ENCODE results near the gene MSI2.

Gene MSI2

GRCh38 chr17:57417956-57418355, 161.6 kb downstream of the MSI2 start:
- DNase-seq (ENCODE audit: low spot score), result no peak

GRCh38 chr17:57418463-57419246, 162.3 kb downstream of the MSI2 start:
- DNase-seq (ENCODE audit: low spot score), result no peak

- no peak for DNase-seq (ENCODE audit: low spot score)
Observed at GRCh38 chr17:57419940-57420550, 163.7 kb downstream of the MSI2 start.

GRCh38 chr17:57420734-57421717, 164.7 kb downstream of the MSI2 start:
- DNase-seq (ENCODE audit: low spot score), result no peak

GRCh38 chr17:57422574-57423164, 166.3 kb downstream of the MSI2 start:
- DNase-seq (ENCODE audit: low spot score), result no peak

- no peak for DNase-seq (ENCODE audit: low spot score)
Observed at GRCh38 chr17:57423541-57423940, 167.2 kb downstream of the MSI2 start.

- DNase-seq (ENCODE audit: low spot score), result no peak
Observed at GRCh38 chr17:57424273-57424672, 167.9 kb downstream of the MSI2 start.

GRCh38 chr17:57424777-57425188, 168.5 kb downstream of the MSI2 start:
- no peak for DNase-seq (ENCODE audit: low spot score)

GRCh38 chr17:57425431-57425830, 169.1 kb downstream of the MSI2 start:
- DNase-seq (ENCODE audit: low spot score), result no peak

- DNase-seq (ENCODE audit: low spot score), result no peak
Observed at GRCh38 chr17:57425903-57426880, 169.9 kb downstream of the MSI2 start.

GRCh38 chr17:57429966-57430365, 173.6 kb downstream of the MSI2 start:
- no peak for DNase-seq (ENCODE audit: low spot score)

GRCh38 chr17:57431415-57431814, 175.1 kb downstream of the MSI2 start:
- no peak for DNase-seq (ENCODE audit: low spot score)

- DNase-seq (ENCODE audit: low spot score), result no peak
Observed at GRCh38 chr17:57432507-57433277, 176.4 kb downstream of the MSI2 start.

- DNase-seq (ENCODE audit: low spot score), result no peak
Observed at GRCh38 chr17:57433452-57433851, 177.1 kb downstream of the MSI2 start.

GRCh38 chr17:57434361-57434760, 178.0 kb downstream of the MSI2 start:
- DNase-seq (ENCODE audit: low spot score), result no peak

- DNase-seq (ENCODE audit: low spot score), result no peak
Observed at GRCh38 chr17:57436565-57436964, 180.2 kb downstream of the MSI2 start.

- no peak for DNase-seq (ENCODE audit: low spot score)
Observed at GRCh38 chr17:57438066-57438731, 181.9 kb downstream of the MSI2 start.

- no peak for DNase-seq (ENCODE audit: low spot score)
Observed at GRCh38 chr17:57439651-57440050, 183.3 kb downstream of the MSI2 start.

GRCh38 chr17:57440522-57441269, 184.4 kb downstream of the MSI2 start:
- peak; percentile 58 for DNase-seq (ENCODE audit: low spot score)
